Lower leg skin (tissue), 3 donors: ENCODE results near the gene CYB5RL.

Experiments used
- POLR2A ChIP-seq, 2 donors: fragments of 450-650 bp; IDR thresholded peaks; one replicate each; pipeline ENCODE4 v1.6.1; 2016 to 2017; ENCODE audit warnings: antibody characterized with exemption in 2 of 2, mild to moderate bottlenecking in 1 of 2, moderate library complexity in 1 of 2
- TF ChIP-seq, protein P1 (sequence below), 3 donors: fragments of 450-650 bp; IDR thresholded peaks; one replicate each; pipeline ENCODE4 v1.5.1; 2016; ENCODE audit warnings: antibody characterized with exemption in 3 of 3, mild to moderate bottlenecking in 3 of 3, moderate library complexity in 2 of 3

DNA sequence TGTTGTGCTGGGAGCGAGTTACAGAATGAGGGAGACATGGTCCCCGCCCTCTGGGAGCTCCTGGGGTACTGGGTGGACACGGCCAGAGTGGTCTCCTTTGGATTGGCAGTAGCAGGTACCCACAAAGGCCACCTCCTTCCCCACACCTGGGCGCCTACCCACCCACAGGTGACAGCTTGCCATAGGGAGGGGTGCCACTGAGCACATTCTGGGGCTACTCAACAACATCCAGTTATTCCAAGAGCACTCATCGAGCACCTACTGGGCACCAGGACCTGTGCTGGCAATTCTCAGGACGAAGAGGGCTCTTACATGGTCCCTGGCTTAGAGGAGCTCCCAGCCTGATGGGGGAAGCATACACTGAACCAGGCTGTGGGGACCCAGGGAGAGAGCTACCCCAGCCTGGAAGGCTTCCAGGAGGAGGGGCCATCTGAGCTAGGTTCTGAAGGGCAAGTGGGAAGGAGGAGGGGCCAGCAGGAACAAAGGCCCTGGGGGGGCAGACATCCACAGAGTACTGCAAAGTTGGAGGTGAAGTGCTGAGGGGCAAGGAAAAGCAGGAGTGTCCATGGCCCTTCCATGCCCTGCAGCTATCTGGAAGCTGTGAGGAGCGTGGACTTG, 22.1 kb upstream of the CYB5RL start:
- TF ChIP-seq, protein P1, sequence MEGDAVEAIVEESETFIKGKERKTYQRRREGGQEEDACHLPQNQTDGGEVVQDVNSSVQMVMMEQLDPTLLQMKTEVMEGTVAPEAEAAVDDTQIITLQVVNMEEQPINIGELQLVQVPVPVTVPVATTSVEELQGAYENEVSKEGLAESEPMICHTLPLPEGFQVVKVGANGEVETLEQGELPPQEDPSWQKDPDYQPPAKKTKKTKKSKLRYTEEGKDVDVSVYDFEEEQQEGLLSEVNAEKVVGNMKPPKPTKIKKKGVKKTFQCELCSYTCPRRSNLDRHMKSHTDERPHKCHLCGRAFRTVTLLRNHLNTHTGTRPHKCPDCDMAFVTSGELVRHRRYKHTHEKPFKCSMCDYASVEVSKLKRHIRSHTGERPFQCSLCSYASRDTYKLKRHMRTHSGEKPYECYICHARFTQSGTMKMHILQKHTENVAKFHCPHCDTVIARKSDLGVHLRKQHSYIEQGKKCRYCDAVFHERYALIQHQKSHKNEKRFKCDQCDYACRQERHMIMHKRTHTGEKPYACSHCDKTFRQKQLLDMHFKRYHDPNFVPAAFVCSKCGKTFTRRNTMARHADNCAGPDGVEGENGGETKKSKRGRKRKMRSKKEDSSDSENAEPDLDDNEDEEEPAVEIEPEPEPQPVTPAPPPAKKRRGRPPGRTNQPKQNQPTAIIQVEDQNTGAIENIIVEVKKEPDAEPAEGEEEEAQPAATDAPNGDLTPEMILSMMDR (IDR thresholded peaks at IDR 0.05): no peak
- no peak for TF ChIP-seq POLR2A (IDR thresholded peaks at IDR 0.05)
